RWPE1 (cell line): ENCODE measurements around the gene GSG1L.

Source experiments
- CTCF ChIA-PET: fragments of 350-600 bp; sonication (Branson Sonifier 250); formaldehyde crosslinking; extraction: SDS; loops from one replicate; lab custom pipeline; 2021; lab: Yijun Ruan, JAX
- POLR2A ChIA-PET: fragments of 400-600 bp; formaldehyde crosslinking; extraction: SDS; loops from one replicate; lab custom pipeline; 2020; ENCODE audit warnings: antibody characterized with exemption; ENCODE audit not compliant: low non-redundant PET; lab: Yijun Ruan, JAX
- DNase-seq: peaks from one replicate; pipeline ENCODE4 v3.0.0; 2012; ENCODE audit warnings: low spot score
- H3K27ac ChIP-seq: fragments of 450-650 bp; 2 replicates; pipeline ENCODE4 v1.5.1; 2017
- CTCF ChIP-seq: fragments of 450-650 bp; conservative IDR thresholded peaks from 2 replicates; pipeline ENCODE4 v1.5.1; 2017; ENCODE audit warnings: low read depth, mild to moderate bottlenecking

Gene GSG1L

DNA sequence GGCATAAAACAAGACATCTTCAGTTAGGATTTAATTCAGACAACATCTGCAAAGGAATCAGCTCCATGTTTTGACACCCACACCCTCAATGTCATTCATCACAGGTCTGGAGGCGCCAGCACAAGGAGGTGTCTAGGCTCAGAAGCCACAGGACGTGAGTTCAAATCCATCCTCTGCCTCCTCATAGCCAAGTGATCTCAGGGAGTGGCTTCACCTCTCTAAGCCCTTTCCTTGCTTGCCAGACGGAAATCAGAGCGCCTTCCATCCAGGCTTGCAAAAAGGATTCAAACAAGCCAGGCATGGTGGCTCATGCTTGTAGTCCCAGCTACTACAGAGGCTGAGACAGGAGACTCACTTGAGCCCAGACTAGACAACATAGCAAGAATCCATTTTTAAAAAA lies 84.6 kb downstream of the GSG1L start:
- no peak for TF ChIP-seq CTCF
- H3K27ac ChIP-seq, result no peak overlapping the region

GRCh38 chr16:27977966-27978365 lies 85.5 kb downstream of the GSG1L start:
- TF ChIP-seq CTCF, result no peak
- POLR2A ChIA-PET, result no interaction called here
- H3K27ac ChIP-seq, result no peak overlapping the region
- no peak for DNase-seq
- CTCF ChIA-PET, result interaction anchor here (0.8 kb wide), 1 partner anchor 93 kb away, joined by 5 read pairs; no protein-coding TSS in a partner anchor

More for the DNA sequence above, 84.6 kb downstream of the GSG1L start:
- DNase-seq, result no peak
- POLR2A ChIA-PET, result no interaction called here
- CTCF ChIA-PET, result no interaction called here

GRCh38 chr16:27976990-27977389 lies 86.5 kb downstream of the GSG1L start:
- ChIA-PET CTCF (no interaction called here), POLR2A (no interaction called here)
- TF ChIP-seq CTCF, result no peak
- no peak overlapping the region for H3K27ac ChIP-seq
- DNase-seq, result no peak

DNA sequence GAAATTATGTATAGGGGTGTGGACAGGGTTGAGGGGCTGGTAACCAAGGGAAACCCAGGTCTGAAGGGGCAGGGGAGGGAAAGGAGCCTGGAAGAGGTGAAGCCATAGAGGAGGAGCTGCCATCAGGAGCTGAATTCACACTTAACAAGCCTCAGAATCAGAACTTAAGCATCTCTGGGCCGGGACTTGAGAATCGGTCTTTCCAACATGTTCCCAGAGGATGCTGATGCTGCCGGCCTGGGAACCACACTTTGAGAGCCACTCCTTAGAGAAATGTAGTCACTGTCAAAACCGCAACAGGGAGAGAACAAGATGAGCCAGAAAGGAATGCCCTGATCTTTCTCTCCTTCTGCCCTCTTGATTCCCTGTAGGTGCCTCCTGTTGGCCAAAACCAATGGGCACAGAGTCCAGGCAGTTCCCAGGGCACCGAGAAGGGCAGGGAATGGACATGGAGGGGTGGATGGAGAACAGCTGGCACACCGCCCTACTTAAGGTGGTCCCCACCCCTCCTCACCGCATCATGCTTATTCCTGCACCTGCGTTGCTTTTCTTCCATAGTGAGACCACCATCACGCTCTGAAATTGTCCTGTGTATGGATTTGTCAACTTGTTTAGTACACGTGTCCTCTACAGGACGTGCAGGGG lies 88.5 kb downstream of the GSG1L start:
- ChIA-PET POLR2A (no interaction called here), CTCF (interaction anchor here (1.1 kb wide), 1 partner anchor 96 kb away, joined by 3 read pairs; no protein-coding TSS in a partner anchor)
- no peak overlapping the region for H3K27ac ChIP-seq
- TF ChIP-seq CTCF, result no peak
- DNase-seq, result no peak

DNA sequence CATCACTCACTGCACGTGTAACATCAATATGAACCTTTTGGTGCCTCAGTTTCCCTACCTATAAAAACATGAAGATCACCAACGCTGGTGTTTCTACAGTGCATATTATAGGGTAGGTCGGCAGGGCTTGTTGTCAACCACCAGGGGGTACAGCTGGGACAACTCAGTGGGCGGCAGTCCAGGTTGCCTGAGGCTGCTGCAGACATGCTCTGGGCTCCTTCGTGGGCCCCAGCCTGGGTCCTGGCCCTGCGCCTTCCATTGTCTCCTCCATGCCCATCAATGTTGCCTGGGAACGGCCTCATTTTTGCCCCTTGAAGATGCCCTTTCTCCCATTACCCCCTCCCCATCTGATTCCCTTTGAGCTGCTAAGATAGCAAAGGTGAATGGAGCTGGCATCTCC lies 89.8 kb downstream of the GSG1L start:
- ChIA-PET CTCF (interaction anchor here (1.1 kb wide), 1 partner anchor 97 kb away, joined by 3 read pairs; no protein-coding TSS in a partner anchor), POLR2A (no interaction called here)
- no peak for TF ChIP-seq CTCF
- DNase-seq, result no peak
- no peak overlapping the region for H3K27ac ChIP-seq

DNA sequence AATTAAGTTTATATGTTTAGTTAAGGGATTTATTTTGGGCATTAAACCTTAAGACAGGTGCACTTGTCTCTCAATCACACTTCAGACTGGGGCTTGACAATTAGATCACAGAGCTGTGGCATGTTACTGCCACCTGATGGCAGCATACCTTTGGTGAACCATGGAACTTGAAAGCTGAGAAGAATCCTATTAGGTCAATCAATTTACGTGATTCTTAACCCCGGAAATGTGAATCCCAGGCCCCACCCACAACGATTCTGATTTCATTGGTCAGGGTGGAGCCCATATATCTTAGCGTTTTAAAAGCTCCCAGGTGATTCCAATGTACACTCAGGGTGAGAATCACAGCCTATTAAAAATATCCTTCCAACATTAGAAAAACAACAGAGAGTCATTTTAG lies 91.0 kb downstream of the GSG1L start:
- ChIA-PET POLR2A (no interaction called here), CTCF (interaction anchor here (0.5 to 1.6 kb wide), 20 partner anchors 10 to 793 kb away, joined by 3 to 5 read pairs (median 4); no protein-coding TSS in a partner anchor)
- H3K27ac ChIP-seq, result no peak overlapping the region
- DNase-seq, result peak; percentile 73
- peak; percentile 40; the same call in 1 of the 2 replicates for TF ChIP-seq CTCF
